Stomach smooth muscle (tissue), 2 donors: ENCODE data around the gene ATP4B.

Source experiments
- H3K27ac ChIP-seq: one replicate; pipeline ENCODE4 v1.7.0; 2013; ENCODE audit warnings: mild to moderate bottlenecking, low read length, inconsistent platforms
- H3K27me3 ChIP-seq, 2 donors: one replicate each; pipeline ENCODE4 v1.7.0; 2013; ENCODE audit warnings: low read length in 2 of 2; ENCODE audit not compliant: insufficient read depth in 2 of 2, control insufficient read depth in 1 of 2
- H3K36me3 ChIP-seq, 2 donors: one replicate each; pipeline ENCODE4 v1.7.0; 2013; ENCODE audit warnings: low read length in 2 of 2; ENCODE audit not compliant: control insufficient read depth in 2 of 2, insufficient read depth in 2 of 2
- H3K4me1 ChIP-seq: one replicate; pipeline ENCODE4 v1.7.0; 2013; ENCODE audit warnings: low read length; ENCODE audit not compliant: control insufficient read depth, insufficient read depth
- H3K4me3 ChIP-seq, 2 donors: one replicate each; pipeline ENCODE4 v1.7.0; 2013; ENCODE audit warnings: low read length in 2 of 2
- H3K9ac ChIP-seq, 2 donors: one replicate each; pipeline ENCODE4 v1.7.0; 2013; ENCODE audit warnings: low read length in 2 of 2, mild to moderate bottlenecking in 1 of 2
- H3K9me3 ChIP-seq, 2 donors: one replicate each; pipeline ENCODE4 v1.7.0; 2013; ENCODE audit warnings: low read length in 2 of 2; ENCODE audit not compliant: control insufficient read depth in 2 of 2
- donor health status: healthy.
- donor health status: Pancreatic carcinoma.

Gene ATP4B

DNA sequence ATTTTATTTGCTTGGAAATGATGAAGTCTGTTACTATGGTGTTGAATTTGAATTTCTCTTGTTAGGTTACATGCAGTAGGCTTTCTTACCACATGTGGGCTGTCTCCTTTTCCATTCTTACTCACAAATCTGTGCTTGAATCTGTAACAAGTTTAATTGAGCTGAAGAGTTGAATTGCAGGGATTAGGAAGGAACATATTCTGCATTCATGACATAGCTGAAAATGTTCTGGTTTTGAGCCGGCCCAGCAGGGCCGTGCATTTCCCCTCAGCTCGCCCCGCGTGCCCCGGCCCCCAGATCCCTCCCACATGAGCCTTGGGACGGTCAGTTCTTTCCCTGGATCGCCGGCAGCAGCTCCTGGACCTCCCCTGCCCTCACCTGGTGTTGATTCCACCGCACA, 45.4 kb downstream of the ATP4B start:
- no peaks in the 10 kb centered on the region for H3K27me3 ChIP-seq
- peaks cover 4 to 11% of the 10 kb centered on the region in 2 donors for H3K36me3 ChIP-seq
- H3K9ac ChIP-seq: no peak overlapping the region
- no peak overlapping the region for H3K27ac ChIP-seq
- H3K4me1 ChIP-seq: no peaks in the 10 kb centered on the region
- H3K9me3 ChIP-seq: no peaks in the 10 kb centered on the region
- no peak overlapping the region for H3K4me3 ChIP-seq

DNA sequence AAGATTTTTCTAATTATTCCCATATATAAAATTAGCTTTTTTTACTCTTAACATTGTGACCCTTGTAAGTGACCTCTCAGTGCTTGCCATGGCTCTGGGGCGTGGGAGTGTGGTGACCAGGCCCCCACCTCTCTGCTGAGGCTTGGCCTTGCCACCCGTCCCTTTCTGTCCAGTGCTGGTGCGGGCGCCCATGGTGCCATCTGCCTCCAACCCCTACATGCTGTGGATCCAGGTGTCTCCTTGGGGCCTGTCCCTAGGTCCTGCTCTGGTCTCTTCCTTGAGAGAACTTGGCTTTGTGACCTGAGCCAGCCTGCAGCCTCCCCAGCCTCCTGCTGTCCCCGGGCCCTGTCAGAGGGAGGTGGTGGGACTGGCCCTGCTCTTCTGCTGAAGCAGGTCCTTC, 46.0 kb downstream of the ATP4B start:
- H3K9me3 ChIP-seq: no peaks in the 10 kb centered on the region
- no peak overlapping the region for H3K9ac ChIP-seq
- no peak overlapping the region for H3K4me3 ChIP-seq
- H3K27me3 ChIP-seq: no peaks in the 10 kb centered on the region
- H3K36me3 ChIP-seq: peaks cover 4 to 11% of the 10 kb centered on the region in 2 donors
- H3K27ac ChIP-seq: no peak overlapping the region
- H3K4me1 ChIP-seq: no peaks in the 10 kb centered on the region

DNA sequence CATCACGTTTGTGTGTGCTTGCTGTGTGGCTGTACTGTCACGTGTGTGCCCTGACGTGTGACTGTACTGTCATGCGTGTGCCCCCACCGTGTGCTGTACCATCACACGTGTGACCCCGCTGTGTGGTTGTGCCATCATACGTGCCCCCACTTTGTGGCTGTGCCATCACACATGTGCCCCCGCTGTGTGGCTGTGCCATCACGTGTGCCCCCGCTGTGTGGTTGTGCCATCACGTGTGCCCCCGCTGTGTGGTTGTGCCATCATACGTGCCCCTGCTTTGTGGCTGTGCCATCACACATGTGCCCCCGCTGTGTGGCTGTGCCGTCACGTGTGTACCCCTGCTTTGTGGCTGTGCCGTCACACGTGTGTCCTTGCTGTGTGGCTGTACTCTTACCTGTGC, 47.7 kb downstream of the ATP4B start:
- peaks cover 4 to 11% of the 10 kb centered on the region in 2 donors for H3K36me3 ChIP-seq
- no peak overlapping the region for H3K27ac ChIP-seq
- H3K9ac ChIP-seq: no peak overlapping the region
- no peak overlapping the region for H3K4me3 ChIP-seq
- H3K4me1 ChIP-seq: no peaks in the 10 kb centered on the region
- no peaks in the 10 kb centered on the region for H3K9me3 ChIP-seq
- H3K27me3 ChIP-seq: no peaks in the 10 kb centered on the region

DNA sequence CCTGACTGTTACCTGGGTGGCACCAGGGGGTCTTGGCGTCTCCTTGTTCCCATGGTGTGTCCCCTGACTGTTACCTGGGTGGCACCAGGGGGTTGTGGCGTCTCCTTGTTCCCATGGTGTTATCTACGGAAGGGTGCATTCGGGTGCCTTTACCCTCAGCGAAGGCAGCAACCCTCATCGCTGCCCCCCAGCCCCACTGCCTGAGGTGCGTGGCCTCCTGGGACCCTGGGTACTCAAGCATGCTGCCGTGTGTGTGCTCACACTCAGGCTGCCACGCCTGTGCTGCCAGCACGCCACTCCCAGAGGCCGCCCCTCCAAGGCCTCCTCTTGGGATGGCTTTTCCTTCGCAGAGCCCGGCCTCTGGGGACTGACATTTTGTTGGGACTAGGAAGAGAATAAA, 48.4 kb downstream of the ATP4B start:
- peaks cover 4 to 11% of the 10 kb centered on the region in 2 donors for H3K36me3 ChIP-seq
- no peak overlapping the region for H3K9ac ChIP-seq

DNA sequence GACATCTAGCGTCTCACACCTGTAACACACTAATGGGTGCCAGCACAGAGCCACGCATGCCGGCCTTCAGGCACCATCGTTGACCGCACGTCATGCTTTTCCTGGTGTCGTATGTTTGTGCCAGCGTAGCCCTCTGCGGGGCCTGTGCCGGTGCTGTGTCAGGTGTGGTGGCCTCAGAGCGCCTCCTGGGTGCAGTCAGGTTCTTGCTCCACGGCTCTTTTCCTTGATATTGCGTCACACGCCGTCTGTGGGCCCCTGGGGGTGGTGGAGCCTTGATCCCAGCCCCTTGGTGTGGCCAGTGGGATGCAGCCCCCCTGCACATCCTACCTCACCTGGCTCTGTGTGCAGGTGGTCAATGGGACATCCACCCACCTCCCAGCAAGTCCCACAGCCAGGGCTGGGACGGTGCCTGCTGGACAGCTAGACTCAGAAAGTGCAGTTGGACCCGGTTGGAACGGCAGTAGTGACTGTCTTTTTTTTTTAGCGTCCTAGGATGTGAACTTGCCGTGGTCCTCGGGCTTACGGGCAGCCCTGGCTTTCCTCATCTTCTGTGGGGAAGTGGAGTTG, 48.9 kb downstream of the ATP4B start:
- Histone ChIP-seq H3K27ac (no peak overlapping the region), H3K9ac (no peak overlapping the region), H3K36me3 (peaks cover 4 to 11% of the 10 kb centered on the region in 2 donors), H3K9me3 (no peaks in the 10 kb centered on the region), H3K4me3 (no peak overlapping the region), H3K27me3 (no peaks in the 10 kb centered on the region), H3K4me1 (no peaks in the 10 kb centered on the region)

More for the DNA sequence above, 48.4 kb downstream of the ATP4B start:
- Histone ChIP-seq H3K4me3 (no peak overlapping the region), H3K9me3 (no peaks in the 10 kb centered on the region), H3K4me1 (no peaks in the 10 kb centered on the region), H3K27me3 (no peaks in the 10 kb centered on the region), H3K27ac (no peak overlapping the region)

DNA sequence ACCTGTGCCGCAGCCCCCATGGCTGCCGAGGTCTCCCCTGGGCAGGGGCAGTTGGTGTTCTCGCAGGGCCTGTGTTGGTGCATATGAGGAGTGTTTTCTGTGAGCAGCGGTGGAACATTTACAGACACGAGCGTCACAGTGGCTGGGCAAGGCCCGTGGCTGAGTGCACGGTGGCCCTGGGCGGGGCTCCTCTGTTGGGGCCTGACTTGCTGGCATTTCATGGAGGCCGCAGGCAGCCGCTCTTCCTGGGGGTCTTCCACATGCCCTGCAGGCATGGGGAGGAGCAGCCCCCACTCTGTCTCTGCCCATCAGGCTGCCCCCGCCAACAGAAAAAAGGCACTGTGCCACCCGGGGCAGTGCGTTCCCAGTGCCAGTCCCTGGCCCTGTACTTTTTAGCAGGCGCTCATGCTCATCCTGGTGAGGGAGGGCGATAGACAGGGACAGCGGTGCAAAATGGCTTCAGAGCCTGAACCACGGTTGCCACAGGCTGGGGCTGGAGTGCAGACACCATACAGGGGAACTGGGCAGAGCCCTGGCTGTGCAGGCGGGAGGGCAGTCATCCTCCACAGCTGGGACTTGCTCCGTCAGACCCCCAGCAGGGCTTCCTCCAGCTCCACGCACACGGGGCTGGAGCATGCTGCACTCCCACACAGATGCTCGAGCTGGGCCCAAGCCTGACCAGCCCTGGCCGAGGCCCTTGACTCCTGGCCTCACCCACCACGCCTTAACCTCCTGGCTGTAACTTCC, 49.9 kb downstream of the ATP4B start:
- Histone ChIP-seq H3K9me3 (no peaks in the 10 kb centered on the region), H3K27me3 (no peaks in the 10 kb centered on the region), H3K27ac (no peak overlapping the region), H3K4me1 (no peaks in the 10 kb centered on the region), H3K36me3 (peaks cover 4 to 11% of the 10 kb centered on the region in 2 donors), H3K4me3 (no peak overlapping the region), H3K9ac (no peak overlapping the region)

GRCh38 chr13:113607056-113607888, 50.7 kb downstream of the ATP4B start:
- Histone ChIP-seq H3K27me3 (no peaks in the 10 kb centered on the region), H3K9me3 (no peaks in the 10 kb centered on the region), H3K4me3 (no peak overlapping the region), H3K9ac (no peak overlapping the region), H3K36me3 (peaks cover 4 to 11% of the 10 kb centered on the region in 2 donors), H3K27ac (no peak overlapping the region), H3K4me1 (no peaks in the 10 kb centered on the region)

DNA sequence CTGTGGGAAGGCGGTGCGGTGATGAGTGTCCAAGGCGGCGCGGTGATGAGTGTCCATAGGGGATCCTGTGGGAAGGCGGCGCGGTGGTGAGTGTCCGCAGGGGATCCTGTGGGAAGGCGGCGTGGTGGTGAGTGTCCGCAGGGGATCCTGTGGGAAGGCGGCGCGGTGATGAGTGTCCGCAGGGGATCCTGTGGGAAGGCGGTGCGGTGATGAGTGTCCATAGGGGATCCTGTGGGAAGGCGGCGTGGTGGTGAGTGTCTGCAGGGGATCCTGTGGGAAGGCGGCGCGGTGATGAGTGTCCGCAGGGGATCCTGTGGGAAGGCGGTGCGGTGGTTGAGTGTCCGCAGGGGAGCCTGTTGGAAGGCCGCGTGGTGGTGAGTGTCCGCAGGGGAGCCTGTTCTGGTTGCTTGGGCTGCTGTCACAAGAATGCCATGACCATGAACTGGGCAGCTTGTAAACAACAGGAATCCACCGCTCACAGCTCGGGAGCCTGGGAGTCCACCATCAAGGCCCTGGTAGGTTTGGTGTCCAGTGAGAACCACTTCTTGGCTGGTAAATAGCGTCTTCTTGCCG, 52.0 kb downstream of the ATP4B start:
- no peaks in the 10 kb centered on the region for H3K27me3 ChIP-seq
- no peak overlapping the region for H3K9ac ChIP-seq
- no peaks in the 10 kb centered on the region for H3K9me3 ChIP-seq
- H3K27ac ChIP-seq: no peak overlapping the region
- no peak overlapping the region for H3K4me3 ChIP-seq
- H3K36me3 ChIP-seq: peaks cover 0 to 4% of the 10 kb centered on the region in 2 donors
- H3K4me1 ChIP-seq: no peaks in the 10 kb centered on the region

- Histone ChIP-seq H3K9ac (no peak overlapping the region), H3K36me3 (peaks cover under 1 to 5% of the 10 kb centered on the region in 2 donors), H3K4me1 (no peaks in the 10 kb centered on the region), H3K4me3 (no peak overlapping the region), H3K9me3 (no peaks in the 10 kb centered on the region), H3K27ac (no peak overlapping the region), H3K27me3 (no peaks in the 10 kb centered on the region)
Measured at GRCh38 chr13:113605461-113605860, 52.5 kb downstream of the ATP4B start.

GRCh38 chr13:113604186-113604585, 53.8 kb downstream of the ATP4B start:
- H3K27ac ChIP-seq: no peak overlapping the region
- H3K4me1 ChIP-seq: no peaks in the 10 kb centered on the region
- no peaks in the 10 kb centered on the region for H3K27me3 ChIP-seq
- H3K36me3 ChIP-seq: peaks cover 2 to 6% of the 10 kb centered on the region in 2 donors
- no peak overlapping the region for H3K9ac ChIP-seq
- no peaks in the 10 kb centered on the region for H3K9me3 ChIP-seq
- no peak overlapping the region for H3K4me3 ChIP-seq
